HL-60 (cell line): Measurements from ENCODE around the gene SEPTIN5.

Source experiments
- DNase-seq, 2 experiments: peaks; one replicate each; pipeline ENCODE4 v3.0.0-alpha.2; 2010 to 2020; ENCODE audit warnings: low read depth in 1 of 2, low spot score in 1 of 2
- H3K27ac ChIP-seq: fragments of 250-450 bp; sonication (Bioruptor Pico); replicated peaks from 2 replicates; pipeline ENCODE4 v1.5.1; 2020; ENCODE audit warnings: mild to moderate bottlenecking, moderate library complexity
- H3K27me3 ChIP-seq: fragments of 250-450 bp; sonication (Bioruptor Pico); 2 replicates; pipeline ENCODE4 v1.5.1; 2021; ENCODE audit warnings: mild to moderate bottlenecking, moderate library complexity; ENCODE audit not compliant: insufficient read depth, poor library complexity, severe bottlenecking
- H3K4me3 ChIP-seq: replicated peaks from 2 replicates; pipeline ENCODE4 v1.5.1; 2011; ENCODE audit warnings: mild to moderate bottlenecking, control low read depth, low read length; ENCODE audit not compliant: insufficient read depth
- GABPA ChIP-seq: IDR thresholded peaks from 2 replicates; pipeline ENCODE4 v1.6.1; 2012; ENCODE audit warnings: low read depth
- POLR2AphosphoS5 ChIP-seq: IDR thresholded peaks from 2 replicates; pipeline ENCODE4 v1.6.1; 2012; ENCODE audit warnings: low read depth
- SPI1 ChIP-seq: IDR thresholded peaks from 2 replicates; pipeline ENCODE4 v1.6.1; 2012; ENCODE audit warnings: low read depth, mild to moderate bottlenecking, borderline replicate concordance
- TF ChIP-seq, protein P1 (sequence below): IDR thresholded peaks from one replicate; pipeline ENCODE4 v1.5.1; 2011; ENCODE audit warnings: low read length, control low read depth, inconsistent platforms; ENCODE audit not compliant: insufficient read depth
- TF ChIP-seq, protein P2 (sequence below): IDR thresholded peaks from 2 replicates; pipeline ENCODE4 v1.6.1; 2012; ENCODE audit warnings: low read depth; ENCODE audit not compliant: insufficient replicate concordance

Gene SEPTIN5

GRCh38 chr22:19757985-19758895 lies 43.9 kb downstream of the SEPTIN5 start:
- Histone ChIP-seq H3K4me3 (no peak overlapping the region), H3K27ac (no peak overlapping the region), H3K27me3 (peaks cover 75% of the 10 kb centered on the region)
- no peak for TF ChIP-seq POLR2AphosphoS5
- no peak for TF ChIP-seq SPI1
- TF ChIP-seq, protein P1, sequence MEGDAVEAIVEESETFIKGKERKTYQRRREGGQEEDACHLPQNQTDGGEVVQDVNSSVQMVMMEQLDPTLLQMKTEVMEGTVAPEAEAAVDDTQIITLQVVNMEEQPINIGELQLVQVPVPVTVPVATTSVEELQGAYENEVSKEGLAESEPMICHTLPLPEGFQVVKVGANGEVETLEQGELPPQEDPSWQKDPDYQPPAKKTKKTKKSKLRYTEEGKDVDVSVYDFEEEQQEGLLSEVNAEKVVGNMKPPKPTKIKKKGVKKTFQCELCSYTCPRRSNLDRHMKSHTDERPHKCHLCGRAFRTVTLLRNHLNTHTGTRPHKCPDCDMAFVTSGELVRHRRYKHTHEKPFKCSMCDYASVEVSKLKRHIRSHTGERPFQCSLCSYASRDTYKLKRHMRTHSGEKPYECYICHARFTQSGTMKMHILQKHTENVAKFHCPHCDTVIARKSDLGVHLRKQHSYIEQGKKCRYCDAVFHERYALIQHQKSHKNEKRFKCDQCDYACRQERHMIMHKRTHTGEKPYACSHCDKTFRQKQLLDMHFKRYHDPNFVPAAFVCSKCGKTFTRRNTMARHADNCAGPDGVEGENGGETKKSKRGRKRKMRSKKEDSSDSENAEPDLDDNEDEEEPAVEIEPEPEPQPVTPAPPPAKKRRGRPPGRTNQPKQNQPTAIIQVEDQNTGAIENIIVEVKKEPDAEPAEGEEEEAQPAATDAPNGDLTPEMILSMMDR = no peak
- TF ChIP-seq, protein P2, sequence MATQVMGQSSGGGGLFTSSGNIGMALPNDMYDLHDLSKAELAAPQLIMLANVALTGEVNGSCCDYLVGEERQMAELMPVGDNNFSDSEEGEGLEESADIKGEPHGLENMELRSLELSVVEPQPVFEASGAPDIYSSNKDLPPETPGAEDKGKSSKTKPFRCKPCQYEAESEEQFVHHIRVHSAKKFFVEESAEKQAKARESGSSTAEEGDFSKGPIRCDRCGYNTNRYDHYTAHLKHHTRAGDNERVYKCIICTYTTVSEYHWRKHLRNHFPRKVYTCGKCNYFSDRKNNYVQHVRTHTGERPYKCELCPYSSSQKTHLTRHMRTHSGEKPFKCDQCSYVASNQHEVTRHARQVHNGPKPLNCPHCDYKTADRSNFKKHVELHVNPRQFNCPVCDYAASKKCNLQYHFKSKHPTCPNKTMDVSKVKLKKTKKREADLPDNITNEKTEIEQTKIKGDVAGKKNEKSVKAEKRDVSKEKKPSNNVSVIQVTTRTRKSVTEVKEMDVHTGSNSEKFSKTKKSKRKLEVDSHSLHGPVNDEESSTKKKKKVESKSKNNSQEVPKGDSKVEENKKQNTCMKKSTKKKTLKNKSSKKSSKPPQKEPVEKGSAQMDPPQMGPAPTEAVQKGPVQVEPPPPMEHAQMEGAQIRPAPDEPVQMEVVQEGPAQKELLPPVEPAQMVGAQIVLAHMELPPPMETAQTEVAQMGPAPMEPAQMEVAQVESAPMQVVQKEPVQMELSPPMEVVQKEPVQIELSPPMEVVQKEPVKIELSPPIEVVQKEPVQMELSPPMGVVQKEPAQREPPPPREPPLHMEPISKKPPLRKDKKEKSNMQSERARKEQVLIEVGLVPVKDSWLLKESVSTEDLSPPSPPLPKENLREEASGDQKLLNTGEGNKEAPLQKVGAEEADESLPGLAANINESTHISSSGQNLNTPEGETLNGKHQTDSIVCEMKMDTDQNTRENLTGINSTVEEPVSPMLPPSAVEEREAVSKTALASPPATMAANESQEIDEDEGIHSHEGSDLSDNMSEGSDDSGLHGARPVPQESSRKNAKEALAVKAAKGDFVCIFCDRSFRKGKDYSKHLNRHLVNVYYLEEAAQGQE = no peak
- no peak for TF ChIP-seq GABPA
- DNase-seq = no peak

GRCh38 chr22:19758896-19759426 lies 44.7 kb downstream of the SEPTIN5 start:
- Histone ChIP-seq H3K27ac (no peak overlapping the region), H3K4me3 (no peak overlapping the region), H3K27me3 (peaks cover 79% of the 10 kb centered on the region)
- no peak for TF ChIP-seq GABPA
- TF ChIP-seq, protein P2 = no peak
- TF ChIP-seq POLR2AphosphoS5 = no peak
- TF ChIP-seq SPI1 = no peak
- TF ChIP-seq, protein P1 = no peak
- no peak for DNase-seq

DNA sequence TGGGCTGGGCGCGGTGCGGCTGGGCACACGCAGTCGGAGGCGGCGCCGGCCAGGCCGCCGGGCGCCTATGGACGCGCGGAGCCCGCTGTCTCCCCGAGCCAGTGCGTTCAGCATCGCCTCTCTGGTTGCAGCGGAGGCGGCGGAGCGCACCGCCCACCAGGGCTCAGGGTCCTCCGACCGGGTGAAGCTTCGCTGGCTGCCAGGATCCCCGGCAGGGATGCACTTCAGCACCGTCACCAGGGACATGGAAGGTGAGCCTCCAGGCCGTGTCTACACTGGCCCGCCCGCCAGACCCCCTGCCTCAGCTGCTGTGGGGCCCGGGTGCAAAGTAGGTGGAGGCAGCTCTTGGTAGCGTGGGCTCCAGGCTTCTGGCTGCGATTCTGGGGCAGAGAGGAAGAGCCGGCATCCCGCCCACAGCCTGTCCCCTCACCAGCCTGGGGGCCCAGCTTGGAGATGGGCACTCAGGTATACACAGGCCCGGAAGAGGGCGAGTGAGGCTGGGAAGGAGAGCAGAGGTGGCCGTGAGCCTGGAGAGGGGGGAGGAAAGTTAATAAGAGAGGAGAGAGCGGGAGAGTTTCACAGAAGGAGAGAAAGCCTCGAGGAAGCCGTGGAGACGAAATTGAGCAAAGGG lies 45.2 kb downstream of the SEPTIN5 start:
- Histone ChIP-seq H3K27me3 (peaks cover 78% of the 10 kb centered on the region), H3K4me3 (no peak overlapping the region), H3K27ac (no peak overlapping the region)
- no peak for DNase-seq
- TF ChIP-seq GABPA = no peak
- TF ChIP-seq SPI1 = no peak
- TF ChIP-seq POLR2AphosphoS5 = no peak
- TF ChIP-seq, protein P1 = no peak
- TF ChIP-seq, protein P2 = no peak
